RWPE1 (cell line): ENCODE measurements around the gene TBP.
A peak's percentile ranks its signal among the peaks of the same experiment; 100 is the strongest.

Experiments
- CTCF ChIA-PET: fragments of 350-600 bp; sonication (Branson Sonifier 250); formaldehyde crosslinking; extraction: SDS; loops from one replicate; lab custom pipeline; 2021; lab: Yijun Ruan, JAX
- POLR2A ChIA-PET: fragments of 400-600 bp; formaldehyde crosslinking; extraction: SDS; loops from one replicate; lab custom pipeline; 2020; ENCODE audit warnings: antibody characterized with exemption; ENCODE audit not compliant: low non-redundant PET; lab: Yijun Ruan, JAX
- DNase-seq: peaks from one replicate; pipeline ENCODE4 v3.0.0; 2012; ENCODE audit warnings: low spot score
- H3K27ac ChIP-seq: fragments of 450-650 bp; 2 replicates; pipeline ENCODE4 v1.5.1; 2017
- CTCF ChIP-seq: fragments of 450-650 bp; conservative IDR thresholded peaks from 2 replicates; pipeline ENCODE4 v1.5.1; 2017; ENCODE audit warnings: low read depth, mild to moderate bottlenecking

TBP gene

GRCh38 chr6:170552765-170553533 is 1.2 kb upstream of the TBP start, which contains the start of gene PSMB1:
TSS of gene PSMB1 (minus strand) at chr6:170553307. CDS start at chr6:170553242, 65 bp downstream.
- CTCF ChIA-PET: interaction anchor here (0.6 to 0.7 kb wide), 2 partner anchors 303 to 366 kb away, joined by 3 to 4 read pairs; no protein-coding TSS in a partner anchor

GRCh38 chr6:170553534-170554012 is 596 bp upstream of the TBP start:
- TF ChIP-seq CTCF: no peak
- CTCF ChIA-PET: interaction anchor here (0.7 kb wide), 1 partner anchor 367 kb away, joined by 4 read pairs; no protein-coding TSS in a partner anchor
- H3K27ac ChIP-seq: peak overlapping the region; percentile 86
- DNase-seq: peak; percentile 45
- POLR2A ChIA-PET: no interaction called here

More at GRCh38 chr6:170552765-170553533, 1.2 kb upstream of the TBP start, which contains the start of gene PSMB1:
- TF ChIP-seq CTCF: no peak
- peak within 1 kb of the TSS; percentile 86 for H3K27ac ChIP-seq
- DNase-seq: peak; percentile 77
- POLR2A ChIA-PET: no interaction called here

GRCh38 chr6:170554796-170555137 is 598 bp downstream of the TBP start:
- ChIA-PET CTCF (no interaction called here), POLR2A (no interaction called here)
- H3K27ac ChIP-seq: peak overlapping the region; percentile 81
- TF ChIP-seq CTCF: no peak
- DNase-seq: no peak

- POLR2A ChIA-PET: no interaction called here
- no peak overlapping the region for H3K27ac ChIP-seq
Measured at GRCh38 chr6:170555305-170555704, 1.1 kb downstream of the TBP start.

GRCh38 chr6:170561555-170561954 is 7.4 kb downstream of the TBP start:
- no peak for TF ChIP-seq CTCF
- POLR2A ChIA-PET: no interaction called here

More at GRCh38 chr6:170555305-170555704, 1.1 kb downstream of the TBP start:
- DNase-seq: no peak
- TF ChIP-seq CTCF: no peak
- CTCF ChIA-PET: no interaction called here

GRCh38 chr6:170564936-170565530 is 10.9 kb downstream of the TBP start:
- TF ChIP-seq CTCF: no peak
- CTCF ChIA-PET: no interaction called here
- DNase-seq: no peak
- no peak overlapping the region for H3K27ac ChIP-seq
- POLR2A ChIA-PET: no interaction called here

More at GRCh38 chr6:170561555-170561954, 7.4 kb downstream of the TBP start:
- CTCF ChIA-PET: no interaction called here
- no peak for DNase-seq
- no peak overlapping the region for H3K27ac ChIP-seq
